ENCODE data around the gene AAR2.

AAR2 gene

DNA sequence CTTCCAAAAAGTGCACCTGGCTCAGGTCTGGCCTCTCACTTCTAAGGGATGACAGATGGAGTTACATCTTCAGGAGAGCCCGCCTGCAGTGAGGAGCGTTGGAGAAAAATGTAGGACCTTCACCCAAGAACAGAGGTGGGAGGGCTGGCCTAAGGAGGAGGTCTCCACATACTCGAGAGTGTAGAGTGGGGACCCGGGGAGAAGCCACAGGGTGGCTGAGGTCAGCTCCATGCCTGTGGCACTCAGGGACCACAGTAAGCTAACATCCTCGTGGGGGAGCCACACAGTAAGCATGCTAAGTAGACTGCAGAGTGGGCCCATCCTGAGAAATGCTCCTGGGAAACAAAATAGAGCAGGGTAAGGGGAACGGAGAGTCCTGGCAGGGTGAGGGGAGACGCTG is 24.0 kb downstream of the AAR2 start:
- DNase-seq (ENCODE audit: low spot score): no peak

DNA sequence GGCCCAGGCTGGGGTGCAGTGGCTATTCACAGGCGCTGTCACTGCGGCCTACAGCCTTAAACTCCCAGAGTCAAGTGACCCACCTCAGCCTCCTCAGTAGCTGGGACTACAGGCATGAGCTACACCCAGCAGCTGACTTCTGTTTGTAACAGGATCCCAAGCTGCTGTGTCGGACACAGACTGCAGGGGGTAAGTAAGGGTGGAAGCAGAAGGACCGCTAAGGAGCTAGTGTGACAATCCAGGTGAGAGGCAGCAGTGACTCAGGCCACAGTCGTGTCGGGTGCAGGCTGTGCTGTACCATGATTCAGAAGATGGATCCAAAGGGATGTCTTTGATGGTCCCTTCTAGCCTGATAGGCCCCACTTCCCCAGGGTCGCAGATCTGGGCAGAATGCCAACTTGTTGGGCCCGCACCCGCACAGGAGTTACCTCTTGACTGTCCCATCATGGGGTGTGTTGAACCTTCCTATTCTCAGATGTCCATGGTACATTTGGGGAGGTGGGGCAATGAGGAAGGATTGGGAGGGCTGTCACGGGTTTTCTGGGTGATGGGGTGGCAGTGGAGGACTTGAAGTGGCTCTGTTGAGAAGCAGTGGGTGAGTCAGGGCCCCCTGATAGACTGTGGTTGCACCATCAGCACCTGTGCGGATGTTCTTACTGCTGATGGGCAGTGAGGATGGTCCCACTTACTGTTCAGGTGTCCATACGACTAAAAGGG is 25.3 kb downstream of the AAR2 start:
- DNase-seq (ENCODE audit: low spot score): no peak

DNA sequence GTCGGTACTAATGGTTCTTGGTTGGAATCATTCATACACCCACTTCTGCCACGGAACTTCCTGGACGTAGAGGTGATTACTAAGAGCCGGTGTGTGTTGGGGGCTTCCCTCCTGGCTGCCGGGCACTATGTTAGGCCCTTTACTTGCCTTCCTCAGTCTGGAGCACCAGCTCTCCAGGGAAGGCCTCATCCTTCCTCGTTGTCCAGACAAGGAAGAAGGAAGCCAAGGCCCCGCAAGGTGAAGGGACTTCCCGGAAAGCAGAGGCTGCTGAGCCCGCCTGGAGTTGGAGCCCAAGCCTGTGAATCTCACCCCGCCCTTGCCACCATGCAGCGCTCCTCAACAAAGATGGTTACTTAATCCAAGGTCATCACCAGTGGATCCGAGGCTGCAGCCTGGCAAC is 26.2 kb downstream of the AAR2 start:
- DNase-seq (ENCODE audit: low spot score): no peak

DNA sequence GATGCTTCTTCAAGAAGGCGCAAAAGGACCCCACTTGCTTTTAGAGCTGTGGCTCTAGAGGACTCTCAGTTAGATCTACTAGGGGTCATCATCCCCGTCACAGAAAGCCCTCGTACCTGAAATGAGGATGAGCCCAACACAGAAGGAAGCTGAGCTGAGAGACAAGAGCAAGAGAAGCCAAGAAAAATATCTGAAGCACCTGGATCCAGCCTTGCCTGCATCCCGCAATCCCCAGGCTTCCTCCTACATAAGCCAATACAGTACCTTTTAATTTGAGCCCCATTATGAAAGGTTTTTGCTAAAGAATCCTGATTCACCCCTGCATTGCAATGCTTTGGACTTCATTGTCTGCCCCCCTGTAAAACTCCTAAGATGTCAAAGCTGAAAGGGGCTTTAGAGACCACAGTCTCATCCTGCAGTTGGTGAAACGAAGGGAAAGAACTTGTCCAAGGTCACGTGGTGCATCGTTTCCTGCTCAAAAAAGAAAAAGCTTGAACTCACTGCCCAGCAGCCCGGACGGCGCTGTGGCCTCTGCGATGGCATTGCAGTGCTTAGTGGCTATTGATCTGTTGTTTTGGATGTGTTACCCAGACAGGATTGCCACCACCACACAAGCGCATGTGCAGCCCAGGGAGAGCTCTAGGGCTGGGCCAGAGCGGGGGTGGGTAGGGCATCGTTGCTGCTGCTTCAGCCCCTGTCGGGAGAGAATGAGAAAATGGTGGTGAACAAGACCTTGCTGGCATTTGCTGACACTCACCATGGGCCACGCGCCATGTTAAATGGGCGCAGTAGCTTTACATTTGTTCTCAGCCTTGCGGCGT is 28.4 kb downstream of the AAR2 start:
- DNase-seq (ENCODE audit: low spot score): no peak

DNA sequence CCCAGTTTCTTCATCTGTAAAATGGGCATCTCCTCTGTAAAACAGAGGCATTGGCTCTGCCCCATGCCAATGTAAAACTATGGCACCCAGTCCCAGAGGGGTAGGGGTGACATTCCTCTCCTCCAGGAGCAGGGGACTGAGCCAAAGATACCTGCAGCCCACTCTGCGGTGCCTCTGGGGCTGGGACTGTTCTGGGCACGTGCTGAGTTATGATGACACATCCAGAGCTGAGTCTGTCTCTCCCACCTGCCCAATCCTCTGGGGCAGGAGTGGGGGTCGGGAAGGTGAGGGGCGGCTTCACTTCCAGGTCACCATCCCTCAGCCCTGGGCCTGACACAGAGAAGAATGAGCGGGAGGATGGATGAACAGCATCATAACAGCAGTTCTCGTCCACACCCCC is 29.9 kb downstream of the AAR2 start:
- DNase-seq (ENCODE audit: low spot score): no peak

DNA sequence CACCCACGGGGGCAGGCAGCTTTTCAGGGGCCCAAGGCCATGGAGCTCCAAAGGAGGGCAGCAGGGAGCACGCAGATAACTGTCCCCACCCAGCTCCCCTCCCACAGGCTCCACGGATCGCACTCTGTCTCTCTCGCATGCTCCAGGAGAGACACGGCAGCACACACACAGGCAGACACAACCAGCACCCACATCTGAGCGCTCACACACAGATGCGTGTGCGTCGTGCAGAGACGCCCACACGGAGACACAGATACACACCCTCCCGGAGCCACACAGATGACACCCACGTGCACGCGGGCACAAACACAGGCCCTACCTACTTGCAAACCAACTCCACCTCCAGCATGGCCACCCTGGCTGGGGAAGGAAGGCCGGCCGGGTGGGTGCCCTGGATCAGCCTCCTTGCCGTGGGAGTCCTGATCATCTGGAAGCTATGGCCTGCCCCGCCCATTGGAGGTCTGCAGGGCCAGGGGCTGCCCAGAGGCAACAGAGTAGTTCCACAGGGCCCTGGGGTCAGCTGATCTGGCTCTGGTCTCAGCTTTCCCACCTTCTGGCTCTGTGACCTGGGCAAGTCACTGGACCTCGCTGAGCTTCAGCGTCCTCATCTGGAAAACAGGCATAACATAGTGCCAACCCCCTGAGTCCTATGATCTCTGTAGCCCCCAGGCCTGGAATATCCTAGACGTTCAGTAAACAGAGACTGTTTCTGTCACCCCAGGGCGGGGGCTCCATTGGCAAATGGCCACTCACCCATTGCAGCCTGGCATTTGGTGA is 31.5 kb downstream of the AAR2 start:
- DNase-seq (ENCODE audit: low spot score): no peak

DNA sequence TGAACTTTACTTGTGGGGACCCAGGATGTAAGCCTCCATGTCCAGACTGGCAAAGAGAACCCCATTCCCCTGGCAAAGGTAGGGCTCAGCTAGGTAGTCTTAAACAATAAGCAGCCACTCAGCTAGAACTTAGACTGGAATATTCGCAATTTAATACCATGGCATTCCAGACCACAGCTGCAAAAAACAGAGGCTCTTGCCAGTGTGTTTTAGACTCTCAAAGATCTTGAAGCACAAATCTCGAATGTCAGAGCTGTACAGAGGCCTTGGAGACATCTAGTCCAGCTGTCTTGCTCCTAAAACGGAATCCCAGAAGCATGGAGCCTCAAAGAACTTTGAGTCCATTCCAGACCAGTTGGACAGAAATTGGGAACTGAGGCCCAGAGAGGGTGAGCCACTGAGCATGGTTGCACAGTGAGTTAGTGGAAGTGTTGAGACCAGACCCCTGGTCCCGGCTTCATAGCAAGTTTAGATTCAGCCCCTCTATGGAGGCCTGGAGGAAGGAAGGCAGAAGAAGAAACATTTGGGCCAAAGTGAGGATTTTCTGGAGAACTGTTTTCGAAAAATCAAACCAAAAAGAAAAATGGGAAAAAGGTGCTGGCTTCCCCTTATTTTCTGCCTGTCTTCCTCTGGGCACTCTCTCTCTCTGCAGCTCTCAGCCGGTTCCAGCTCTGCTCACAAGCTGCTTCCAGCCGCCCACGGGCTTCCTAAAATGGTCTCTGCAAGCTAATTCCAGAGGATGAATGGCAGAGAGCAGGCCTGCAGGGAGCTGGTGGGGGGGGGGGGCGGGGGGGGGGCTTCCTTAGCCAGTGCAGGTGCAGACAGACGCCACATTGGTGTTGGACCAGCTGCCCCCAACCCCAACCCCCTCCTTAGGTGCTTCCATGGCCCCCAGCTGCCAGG is 32.4 kb downstream of the AAR2 start:
- no peak for DNase-seq (ENCODE audit: low spot score)

DNA sequence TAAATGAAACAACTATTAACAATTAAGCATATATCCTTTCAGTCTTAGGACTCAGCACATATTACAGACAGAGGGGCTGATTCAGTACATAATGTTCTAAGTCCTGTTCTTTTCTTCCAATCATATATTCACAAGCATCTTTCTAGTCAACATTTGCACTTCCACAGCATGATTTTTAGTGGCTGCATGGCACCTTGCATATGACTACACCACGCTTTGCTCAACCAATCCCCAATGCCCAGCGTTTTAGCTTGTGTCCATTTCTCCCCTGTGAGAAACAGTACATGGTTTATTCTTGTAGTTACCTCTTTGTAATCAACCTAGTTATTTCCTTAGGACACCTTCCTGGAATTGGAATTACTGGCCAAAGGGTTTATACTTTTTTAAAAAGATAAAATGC is 33.2 kb downstream of the AAR2 start:
- DNase-seq (ENCODE audit: low spot score): no peak

DNA sequence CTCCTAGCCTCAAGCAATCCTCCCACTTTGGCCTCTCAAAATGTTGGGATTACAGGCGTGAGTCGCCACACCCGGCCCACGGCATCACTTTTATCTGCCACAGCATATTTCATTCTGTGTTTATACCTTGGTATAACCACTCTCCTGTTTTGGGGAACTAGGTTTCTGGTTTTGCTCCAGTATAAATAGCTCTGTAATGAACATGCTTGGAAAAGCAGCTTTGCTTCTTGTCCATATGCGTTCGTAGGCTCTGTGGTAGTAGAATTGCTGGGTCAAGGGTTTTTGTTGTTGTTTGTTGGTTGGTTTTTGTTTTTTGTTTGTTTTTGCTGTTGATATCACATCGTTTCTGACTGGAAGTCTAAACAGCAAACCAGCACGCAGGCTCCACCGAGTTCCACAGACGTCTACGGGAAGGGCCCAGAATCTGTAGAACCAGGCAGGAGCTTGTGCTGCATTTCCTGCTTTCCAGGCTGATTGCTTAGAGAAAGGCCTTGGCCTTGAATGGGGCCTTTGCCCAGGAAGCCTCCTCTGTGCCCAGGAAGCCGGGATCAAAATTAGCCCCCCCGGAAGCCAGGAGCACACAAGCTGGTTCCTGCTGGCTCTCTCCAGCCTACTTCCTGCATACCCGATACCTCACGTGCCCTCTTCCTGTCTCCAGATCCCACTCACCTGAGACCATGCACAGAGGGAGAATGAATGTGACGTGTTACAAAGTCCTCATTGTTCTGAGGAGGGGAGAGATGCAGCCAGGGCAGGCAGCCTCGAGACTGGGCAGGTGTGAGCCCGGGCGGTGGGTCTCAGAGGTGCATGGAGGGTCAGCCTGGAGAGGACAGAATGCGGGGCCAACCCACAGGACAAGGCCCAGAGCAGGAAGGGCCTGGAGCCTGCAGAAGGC is 34.7 kb downstream of the AAR2 start:
- no peak for DNase-seq (ENCODE audit: low spot score)

DNA sequence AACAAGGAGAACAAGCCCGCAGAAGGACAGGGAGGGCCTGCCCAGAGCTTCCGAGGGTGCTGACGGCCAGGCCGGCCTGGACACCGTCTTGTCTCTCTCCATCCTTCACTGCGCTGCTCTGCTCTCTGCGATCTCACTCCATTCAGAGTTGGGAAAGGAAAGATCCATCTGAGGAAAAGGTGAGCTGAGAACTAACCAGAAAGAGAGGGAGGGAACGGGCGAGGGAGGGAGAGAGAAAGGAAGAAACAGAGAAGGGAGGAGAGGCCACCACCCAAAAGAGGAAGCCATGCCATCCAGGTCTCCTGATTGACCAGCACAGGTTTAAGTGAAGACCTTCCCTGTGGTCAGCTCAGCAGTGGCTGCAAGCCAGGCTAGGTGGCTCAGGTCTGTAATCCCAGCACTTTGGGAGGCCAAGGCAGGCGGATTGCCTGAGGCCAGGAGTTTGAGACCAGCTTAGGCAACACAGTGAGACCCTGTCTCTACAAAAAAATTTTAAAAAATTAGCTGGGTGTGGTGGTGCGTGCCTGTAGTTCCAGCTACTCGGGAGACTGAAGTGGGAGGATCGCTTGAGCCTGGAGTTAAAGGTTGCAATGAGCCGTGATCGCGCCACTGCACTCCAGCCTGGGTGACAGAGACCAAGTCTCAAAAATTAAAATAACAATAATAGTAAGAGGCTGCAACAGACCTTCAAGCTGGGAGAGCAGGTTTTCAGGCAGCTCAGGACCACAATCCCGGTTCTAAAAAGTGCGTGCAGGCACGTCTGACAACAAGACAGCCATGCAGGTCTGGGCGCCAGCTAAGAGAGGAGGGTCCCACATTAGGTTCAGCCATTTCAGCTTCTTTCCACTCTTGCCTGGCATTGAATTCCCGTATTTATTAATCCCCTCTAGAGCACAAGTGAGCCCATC is 35.6 kb downstream of the AAR2 start:
- DNase-seq (ENCODE audit: low spot score): no peak

DNA sequence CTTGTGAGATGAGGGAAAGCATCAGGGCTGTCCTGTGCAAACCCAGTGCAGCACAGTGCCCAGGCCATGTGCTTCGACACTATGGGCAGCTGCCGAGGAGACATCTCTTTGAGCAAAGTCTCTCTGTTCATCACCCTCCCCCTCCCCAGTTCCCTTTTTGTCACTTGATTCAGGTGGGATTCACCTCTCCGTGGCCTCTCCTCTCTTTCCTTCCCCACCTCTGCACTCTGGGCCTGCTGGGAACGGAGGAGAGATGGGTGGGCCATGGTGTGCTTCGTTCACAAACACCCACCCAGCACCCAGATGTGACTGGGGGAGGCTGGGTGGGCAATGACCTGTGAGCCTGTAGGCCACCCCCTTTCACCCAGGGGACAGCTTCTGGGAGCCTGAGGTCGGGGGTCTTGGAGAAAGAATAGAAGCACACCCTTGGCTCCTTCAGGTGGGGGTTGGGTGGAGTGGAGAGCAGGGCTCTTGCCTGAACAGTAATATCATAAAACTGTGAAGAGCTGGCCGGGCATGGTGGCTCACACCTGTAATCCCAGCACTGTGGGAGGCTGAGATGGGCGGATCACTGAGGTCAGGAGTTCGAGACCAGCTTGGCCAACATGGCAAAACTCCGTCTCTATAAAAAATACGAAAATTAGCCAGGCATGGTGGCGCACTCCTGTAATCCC is 36.4 kb downstream of the AAR2 start:
- DNase-seq (ENCODE audit: low spot score): no peak

DNA sequence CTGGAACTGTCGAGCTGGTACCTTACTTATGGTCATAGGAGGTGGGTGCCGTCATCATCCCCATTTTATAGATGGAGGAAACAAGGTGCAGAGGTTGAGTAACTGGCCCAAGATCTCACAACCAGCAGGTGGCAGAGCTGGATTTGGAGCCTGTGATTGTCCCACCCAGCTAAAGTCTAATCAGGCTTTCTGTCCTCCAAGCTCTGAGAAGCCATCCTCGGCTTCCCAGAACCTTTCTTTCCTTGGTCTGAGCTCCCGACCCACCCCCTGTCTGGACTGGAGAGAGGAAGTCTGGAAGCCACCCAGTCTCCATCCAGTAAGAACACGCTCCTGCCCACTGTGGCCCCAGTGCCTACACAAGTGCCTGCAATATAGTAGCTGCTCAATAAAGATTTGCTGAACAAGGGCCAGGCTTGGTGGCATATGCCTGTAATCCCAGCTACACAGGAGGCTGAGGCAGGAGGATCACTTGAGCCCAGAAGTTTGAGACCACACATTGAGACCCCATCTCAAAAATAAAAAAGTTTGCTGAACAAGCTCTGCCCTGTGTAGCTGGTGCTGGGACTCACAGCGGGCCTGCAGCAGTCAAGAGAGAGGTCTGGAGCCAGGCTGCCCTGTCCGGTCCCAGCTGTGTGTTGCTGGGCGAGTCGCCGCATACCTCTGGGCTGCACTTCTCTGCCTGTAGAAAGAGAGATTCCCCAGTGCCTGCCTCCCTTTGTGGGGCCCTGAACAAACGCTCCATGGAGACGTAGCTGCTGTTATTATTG is 37.3 kb downstream of the AAR2 start:
- DNase-seq (ENCODE audit: low spot score): peak; percentile 8

DNA sequence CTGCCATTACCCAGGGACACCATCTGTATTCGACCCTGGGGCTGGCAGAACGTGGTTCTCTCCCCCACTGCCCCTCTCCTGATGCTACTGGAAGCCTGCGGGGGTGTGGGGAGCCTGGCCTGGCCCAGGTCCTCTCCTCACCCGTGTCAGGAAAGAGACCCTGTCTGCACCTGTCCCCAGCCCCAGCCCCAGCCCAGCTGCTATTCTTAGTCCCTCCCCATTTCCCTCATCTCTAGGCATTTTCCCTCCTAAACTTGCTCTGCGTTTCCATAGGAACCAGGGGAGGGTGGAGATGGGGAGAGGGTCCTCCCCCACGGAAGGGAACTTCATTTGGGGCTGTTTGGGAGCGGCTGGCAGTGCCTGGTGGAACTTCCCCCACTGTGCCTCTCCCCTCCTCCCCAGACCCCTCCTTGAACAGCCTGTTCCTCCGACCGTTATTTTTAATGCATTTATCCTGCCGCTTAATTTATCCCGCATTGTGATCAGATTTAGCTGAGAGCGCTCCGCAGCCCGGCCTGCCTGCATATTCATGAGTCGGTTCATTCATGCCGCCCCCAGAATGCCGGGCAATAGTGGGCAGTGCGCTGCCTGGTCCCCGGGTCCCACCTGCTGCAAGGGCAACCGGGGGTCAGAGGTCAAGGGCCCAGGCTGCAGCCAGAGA is 38.0 kb downstream of the AAR2 start:
- no peak for DNase-seq (ENCODE audit: low spot score)

DNA sequence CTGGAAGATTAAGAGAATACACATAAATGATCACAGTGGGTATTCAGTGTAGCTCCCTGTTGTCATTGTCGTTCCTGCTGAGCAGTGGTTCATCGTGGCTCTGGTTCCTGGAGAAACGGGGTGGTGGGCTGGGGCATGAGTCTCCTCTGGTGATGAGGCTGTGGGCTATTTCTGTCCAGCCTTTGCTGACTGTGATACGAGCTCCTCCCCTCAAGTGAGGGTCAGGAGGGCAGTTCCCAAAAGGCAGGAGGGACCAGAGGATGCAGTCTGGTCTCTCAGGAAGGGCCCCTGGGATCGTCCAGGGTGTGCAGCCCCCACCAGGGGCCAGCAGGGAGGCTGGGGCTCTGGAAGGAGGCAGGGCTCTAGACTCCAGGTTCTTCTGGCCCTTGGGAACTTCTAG is 38.7 kb downstream of the AAR2 start:
- no peak for DNase-seq (ENCODE audit: low spot score)

DNA sequence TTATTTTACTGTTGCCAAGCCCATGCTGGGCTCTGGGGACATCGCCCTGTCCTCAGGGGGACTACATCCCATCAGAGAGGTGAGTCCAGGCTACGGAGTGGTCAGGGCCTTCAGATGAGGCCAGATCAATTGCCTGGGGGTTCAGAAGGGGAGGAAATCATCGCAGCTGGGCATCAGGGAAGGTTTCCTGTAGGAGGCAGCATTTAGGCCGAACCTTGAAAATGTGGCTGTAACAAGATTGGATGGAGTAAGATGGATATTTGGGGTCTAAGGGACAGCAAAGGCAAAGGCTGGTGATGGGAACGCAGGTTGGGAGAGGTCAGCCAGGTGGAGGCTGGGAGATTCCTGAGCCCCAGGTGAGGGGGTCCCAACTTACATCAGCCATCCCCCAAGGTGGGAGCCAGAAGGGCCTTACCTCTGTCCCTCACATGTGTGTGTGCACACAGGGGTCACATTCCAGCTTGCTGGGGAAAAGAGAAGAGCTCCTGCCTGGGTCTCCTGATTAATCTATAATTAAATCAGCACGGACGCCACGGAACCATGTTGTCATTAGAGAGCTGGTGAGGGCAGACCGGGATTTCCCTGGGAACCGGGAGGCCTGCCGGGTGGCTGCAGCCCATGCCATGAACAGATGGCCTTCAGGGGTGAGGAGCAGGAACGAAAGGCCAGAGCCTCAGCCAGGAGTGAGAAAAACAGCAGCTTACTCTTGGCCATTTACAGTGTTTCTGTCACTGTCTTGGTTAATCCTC is 39.3 kb downstream of the AAR2 start:
- DNase-seq (ENCODE audit: low spot score): no peak

DNA sequence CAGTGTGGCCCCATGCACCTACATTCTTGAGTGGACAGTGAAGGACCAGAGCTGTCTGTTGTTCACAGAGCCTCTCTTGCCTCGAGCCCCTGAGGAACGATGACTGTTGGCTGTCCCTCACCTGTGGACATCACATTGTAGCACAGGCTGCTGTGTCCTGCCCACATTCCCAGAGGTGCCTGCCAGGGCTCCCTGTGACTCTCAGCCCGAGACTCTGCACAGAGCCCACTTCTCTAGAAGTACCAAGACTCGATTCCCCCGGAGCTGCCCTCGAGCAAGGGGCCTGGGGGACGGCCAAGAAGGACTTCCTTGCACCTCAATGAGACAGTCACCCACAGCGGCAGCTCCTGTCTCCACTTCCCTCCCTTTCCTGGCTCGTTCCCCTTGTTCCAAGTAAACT is 41.3 kb downstream of the AAR2 start:
- no peak for DNase-seq (ENCODE audit: low spot score)

DNA sequence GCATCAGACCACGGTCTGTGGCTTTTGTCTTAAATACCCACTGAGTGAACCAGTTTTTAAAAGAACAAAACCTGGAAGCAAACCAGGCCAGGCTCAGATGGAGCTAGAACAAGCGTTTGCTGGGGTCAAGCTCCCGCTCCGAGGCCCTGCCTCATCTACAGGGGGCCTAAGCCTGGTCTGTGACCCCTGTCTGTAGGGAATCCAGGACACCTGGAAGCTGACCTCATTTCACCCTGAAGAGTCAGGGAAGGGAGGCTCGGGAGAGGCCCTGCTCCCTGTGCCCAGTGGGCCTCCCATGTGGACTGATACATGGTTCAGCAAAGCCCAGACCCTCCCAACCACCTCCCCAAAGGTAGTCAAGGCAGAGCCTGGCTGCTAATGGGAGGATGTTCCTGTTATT is 43.1 kb downstream of the AAR2 start:
- no peak for DNase-seq (ENCODE audit: low spot score)
